LNCaP clone FGC (cell line): ENCODE data around the gene CASP6.

Experiments
- DNase-seq: peaks from one replicate; pipeline ENCODE4 v3.0.0-alpha.2; 2011; ENCODE audit warnings: low read depth
- H3K4me3 ChIP-seq: 2 replicates; pipeline ENCODE4 v1.5.1; 2011; ENCODE audit warnings: mild to moderate bottlenecking, low read depth, low read length, control low read depth
- TF ChIP-seq, protein P1 (sequence below): IDR thresholded peaks from 2 replicates; pipeline ENCODE4 v1.5.1; 2012; ENCODE audit warnings: mild to moderate bottlenecking; ENCODE audit not compliant: control insufficient read depth, insufficient read depth; ENCODE audit errors: extremely low read depth

CASP6 gene

DNA sequence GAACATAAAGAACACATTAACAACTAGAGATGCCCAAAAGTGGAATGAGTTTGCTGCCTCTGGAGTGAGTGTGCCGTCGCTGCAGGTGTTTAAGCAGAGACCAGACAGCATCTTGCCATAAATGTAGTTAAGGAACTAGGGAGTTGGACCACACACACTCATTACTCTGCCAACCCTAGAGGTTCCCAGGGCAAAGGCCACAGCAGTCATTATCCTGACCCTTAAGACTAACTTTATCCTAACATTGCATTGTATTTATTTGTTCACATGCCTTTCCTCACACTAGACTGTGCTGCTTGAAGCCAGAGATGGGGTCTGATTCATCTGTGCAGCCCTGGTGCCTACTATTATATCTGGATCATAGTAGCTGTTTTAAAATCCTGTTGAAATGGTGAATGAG is 43.5 kb upstream of the CASP6 start:
- no peak overlapping the region for H3K4me3 ChIP-seq
- TF ChIP-seq, protein P1, sequence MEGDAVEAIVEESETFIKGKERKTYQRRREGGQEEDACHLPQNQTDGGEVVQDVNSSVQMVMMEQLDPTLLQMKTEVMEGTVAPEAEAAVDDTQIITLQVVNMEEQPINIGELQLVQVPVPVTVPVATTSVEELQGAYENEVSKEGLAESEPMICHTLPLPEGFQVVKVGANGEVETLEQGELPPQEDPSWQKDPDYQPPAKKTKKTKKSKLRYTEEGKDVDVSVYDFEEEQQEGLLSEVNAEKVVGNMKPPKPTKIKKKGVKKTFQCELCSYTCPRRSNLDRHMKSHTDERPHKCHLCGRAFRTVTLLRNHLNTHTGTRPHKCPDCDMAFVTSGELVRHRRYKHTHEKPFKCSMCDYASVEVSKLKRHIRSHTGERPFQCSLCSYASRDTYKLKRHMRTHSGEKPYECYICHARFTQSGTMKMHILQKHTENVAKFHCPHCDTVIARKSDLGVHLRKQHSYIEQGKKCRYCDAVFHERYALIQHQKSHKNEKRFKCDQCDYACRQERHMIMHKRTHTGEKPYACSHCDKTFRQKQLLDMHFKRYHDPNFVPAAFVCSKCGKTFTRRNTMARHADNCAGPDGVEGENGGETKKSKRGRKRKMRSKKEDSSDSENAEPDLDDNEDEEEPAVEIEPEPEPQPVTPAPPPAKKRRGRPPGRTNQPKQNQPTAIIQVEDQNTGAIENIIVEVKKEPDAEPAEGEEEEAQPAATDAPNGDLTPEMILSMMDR = no peak
- no peak for DNase-seq

DNA sequence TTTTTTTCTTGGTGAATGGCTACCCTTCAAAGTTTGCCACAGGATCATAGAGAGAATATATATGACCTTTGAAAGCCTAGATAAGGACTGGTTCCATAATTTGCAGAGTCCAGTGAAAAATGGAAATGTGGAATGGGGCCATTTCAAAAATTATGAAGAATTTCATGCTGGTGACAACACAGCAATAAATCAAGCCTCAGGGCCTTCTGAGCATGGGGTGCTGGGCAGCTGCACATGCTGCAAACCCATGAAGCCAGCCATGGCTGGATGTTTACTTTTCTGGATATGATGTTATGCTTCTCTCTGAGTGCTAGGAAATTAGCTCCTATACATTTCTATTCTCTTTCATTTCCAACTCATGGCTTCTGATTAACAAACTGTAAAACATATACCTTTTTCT is 42.6 kb upstream of the CASP6 start:
- H3K4me3 ChIP-seq = no peak overlapping the region
- TF ChIP-seq, protein P1 = no peak
- no peak for DNase-seq

DNA sequence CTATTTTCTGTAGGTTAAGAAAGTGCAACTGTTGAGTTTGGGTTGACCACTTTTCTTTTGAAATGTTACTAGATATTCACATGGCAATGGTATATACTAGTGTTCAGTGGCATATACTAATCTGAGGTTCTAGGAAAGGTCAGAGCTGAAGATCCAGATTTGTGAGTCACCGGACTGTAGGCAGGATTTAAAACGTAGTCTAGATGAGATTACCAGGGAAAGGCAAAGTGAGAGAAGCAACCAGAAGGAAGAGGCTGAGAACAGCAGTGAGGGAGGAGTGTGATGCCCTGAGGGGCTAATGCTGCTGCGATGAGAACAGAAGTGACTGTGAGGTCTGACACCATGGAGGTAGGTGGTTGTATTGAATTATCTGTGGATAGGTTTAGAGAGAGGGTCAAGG is 36.3 kb upstream of the CASP6 start:
- DNase-seq = no peak
- H3K4me3 ChIP-seq = no peak overlapping the region
- TF ChIP-seq, protein P1 = no peak

DNA sequence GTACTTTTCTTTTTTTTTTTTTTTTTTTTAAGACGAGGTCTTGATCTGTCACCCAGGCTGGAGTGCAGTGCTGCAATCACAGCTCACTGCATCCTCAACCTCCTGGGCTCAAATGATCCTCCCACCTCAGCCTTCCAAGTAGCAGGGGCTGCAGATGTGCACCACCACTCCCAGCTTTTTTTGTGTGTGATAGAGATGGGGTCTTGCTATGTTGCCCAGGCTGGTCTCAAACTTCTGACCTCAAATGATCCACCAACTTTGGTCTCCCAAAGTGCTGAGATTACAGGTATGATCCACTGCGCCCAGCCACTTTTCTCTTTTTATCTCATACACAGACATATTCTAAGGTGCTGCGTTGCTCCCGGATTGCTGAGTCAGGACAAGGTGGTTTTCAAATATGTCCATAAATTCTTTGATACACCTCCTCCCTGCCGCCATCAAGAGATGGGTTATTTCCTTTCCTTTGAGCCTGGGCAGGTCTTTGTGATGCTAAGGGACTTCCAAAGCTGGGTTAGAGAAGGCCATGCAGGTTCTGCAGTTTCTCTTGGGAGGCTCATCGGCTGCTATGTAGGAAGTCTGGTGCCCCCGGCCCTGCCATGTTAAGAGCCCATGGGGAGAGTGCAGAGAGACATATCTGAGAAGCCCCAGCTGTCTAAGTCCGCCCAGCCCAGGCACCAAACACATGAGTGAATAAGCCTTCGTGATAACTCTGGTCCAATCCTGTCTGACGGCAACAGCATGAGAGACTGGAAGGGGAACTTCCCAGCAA is 35.0 kb upstream of the CASP6 start:
- DNase-seq = no peak
- TF ChIP-seq, protein P1 = no peak
- H3K4me3 ChIP-seq = no peak overlapping the region

DNA sequence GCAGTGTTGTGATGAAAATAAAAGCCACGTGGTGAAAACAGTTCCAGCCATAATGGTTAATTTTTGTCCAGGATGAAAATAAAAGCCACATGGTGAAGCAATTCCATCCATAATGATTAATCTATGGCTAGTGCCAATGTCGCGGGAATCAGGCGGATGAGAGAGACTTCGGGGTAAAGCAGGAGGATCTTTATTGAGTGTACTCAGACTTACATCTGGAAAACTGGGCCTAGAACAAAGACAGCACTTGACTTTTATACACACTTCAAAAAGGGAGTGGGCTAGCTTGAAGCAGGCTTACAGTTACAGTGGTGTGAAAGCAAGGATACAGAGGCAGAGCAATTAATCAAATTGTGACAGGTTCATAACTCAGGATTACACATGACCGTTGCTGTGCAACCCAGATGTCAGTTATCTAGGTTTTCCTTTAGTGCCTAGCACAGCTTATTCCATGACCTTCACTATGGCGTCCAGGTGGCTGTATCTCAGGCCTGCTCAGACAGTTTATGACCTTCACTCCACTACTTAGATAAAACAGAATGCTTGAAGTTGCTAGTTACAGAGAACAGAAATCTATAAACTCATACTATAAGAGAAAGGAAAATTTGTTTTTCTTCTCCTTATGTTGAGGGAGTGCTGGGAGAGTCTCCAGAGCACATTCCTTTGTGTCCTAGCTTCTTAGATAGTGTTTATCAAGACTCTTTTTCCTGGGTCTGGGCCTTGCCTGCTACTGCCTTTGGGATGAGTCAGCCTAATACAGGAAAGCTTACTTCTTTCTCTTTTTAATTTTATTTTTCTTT is 32.5 kb upstream of the CASP6 start:
- DNase-seq = no peak
- no peak overlapping the region for H3K4me3 ChIP-seq
- TF ChIP-seq, protein P1 = no peak

DNA sequence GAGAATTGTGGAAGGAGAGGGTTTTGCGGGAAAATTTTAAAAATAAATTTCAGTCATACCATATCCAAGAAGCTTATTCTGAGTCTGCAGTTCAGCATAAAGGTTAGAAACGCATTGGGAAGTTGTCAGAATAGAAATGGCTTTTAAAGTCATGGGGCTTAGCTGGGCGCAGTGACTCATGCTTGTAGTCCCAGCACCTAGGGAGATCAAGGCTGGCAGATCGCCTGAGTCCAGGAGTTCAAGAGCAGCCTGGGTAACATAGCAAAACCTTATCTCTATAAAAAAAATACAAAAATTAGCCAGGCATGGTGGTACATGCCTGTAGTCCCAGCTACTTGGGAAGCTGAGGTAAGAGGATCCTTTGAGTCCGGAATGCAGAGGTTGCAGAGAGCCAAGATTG is 30.5 kb upstream of the CASP6 start:
- no peak for DNase-seq
- no peak overlapping the region for H3K4me3 ChIP-seq
- TF ChIP-seq, protein P1 = no peak
